ENCODE data around the gene ST7L. TPM values are rescaled to one million over a fixed set of nuclear protein-coding genes. Genes with fewer than 3 reads are reported as not detected.

The ST7L gene
- total and polyA plus RNA-seq, 2 of the 4 experiments (the other 2 are of a cell fraction), result 7.7 to 14.7 TPM

GRCh38 chr1:112527266-112528010 is 91.5 kb downstream of the ST7L start:
- H4K91ac ChIP-seq (ENCODE audit: insufficient read depth, low read depth, low read length), result peak overlapping the region; percentile 76
- peak overlapping the region; percentile 49 for H3K14ac ChIP-seq (replicated peaks; ENCODE audit: low read depth, low read length)
- no peak overlapping the region for H2AFZ ChIP-seq (replicated peaks; ENCODE audit: low read length, poor library complexity)
- peak overlapping the region; percentile 71 for H2BK120ac ChIP-seq (ENCODE audit: low read depth, low read length)
- peaks cover 0 to 3% of the 10 kb centered on the region in 2 experiments; a peak in 1 of 4 replicates for H3K79me1 ChIP-seq (ENCODE audit: low read depth in 1 of 2, low read length in 2 of 2)
- H3K9ac ChIP-seq (ENCODE audit: low read depth, low read length), result no peak overlapping the region
- H4K20me1 ChIP-seq (ENCODE audit: insufficient read depth, low read length), result no peaks in the 10 kb centered on the region
- intact Hi-C loops (cut with micrococcal nuclease) (no loop called here), in situ Hi-C loops (cut with MboI; ENCODE audit: low sequenced_read_pairs) (no loop called here), dilution Hi-C loops (cut with HindIII; ENCODE audit: low sequenced_read_pairs, unreplicated experiment) (no loop called here)
- ChIA-PET POLR2A (ENCODE audit: unreplicated experiment) (no interaction called here), CTCF (interaction anchor here (1.5 kb wide), 1 partner anchor 26 kb away, joined by 4 read pairs; no protein-coding TSS in a partner anchor)
- H2BK15ac ChIP-seq (ENCODE audit: low read depth, low read length), result peak overlapping the region; percentile 63; the same call in 2 of the 3 replicates
- DNase-seq (peak; percentile 61), ATAC-seq (ENCODE audit: low read depth) (peak; percentile 33)
- no peaks in the 10 kb centered on the region for H3K27me3 ChIP-seq (ENCODE audit: control insufficient read depth, insufficient read depth, low read length)
- peaks cover 16% of the 10 kb centered on the region for H3K9me1 ChIP-seq (ENCODE audit: insufficient read depth, low read length)
- H3K56ac ChIP-seq (ENCODE audit: extremely low read depth, insufficient read depth, low read length), result peak overlapping the region; percentile 11; the same call in 1 of the 2 replicates
- H3K18ac ChIP-seq (ENCODE audit: low read depth, low read length), result peak overlapping the region; percentile 84
- no CpG with 5 or more reads among the region's 4 CpGs for WGBS, 2 experiments (ENCODE audit: extremely low coverage in 2 of 2, insufficient read length in 1 of 2)
- H3K9me3 ChIP-seq (ENCODE audit: control insufficient read depth, insufficient read depth, low read length), result no peaks in the 10 kb centered on the region
- H3K36me3 ChIP-seq (ENCODE audit: control insufficient read depth, insufficient read depth, low read length), result peaks cover 12% of the 10 kb centered on the region
- H3K4ac ChIP-seq (ENCODE audit: low read depth, low read length), result peak overlapping the region; percentile 78
- peak overlapping the region; percentile 85 for H2BK20ac ChIP-seq (ENCODE audit: low read depth, low read length)
- H2AK5ac ChIP-seq (ENCODE audit: low read depth, low read length), result peak overlapping the region; percentile 59
- peak overlapping the region; percentile 51 for H3K4me2 ChIP-seq (ENCODE audit: low read depth, low read length)
- H3K27ac ChIP-seq (ENCODE audit: insufficient read depth, low read length), result peak overlapping the region; percentile 79
- peak overlapping the region; percentile 85 for H4K5ac ChIP-seq (ENCODE audit: low read depth, low read length)
- H3K23ac ChIP-seq (ENCODE audit: low read depth, low read length), result peak overlapping the region; percentile 25; the same call in 1 of the 2 replicates
- no TSS peak for BruUV-seq (replicated peaks)
- H3K4me1 ChIP-seq (ENCODE audit: control insufficient read depth, insufficient read depth, low read length), result peaks cover 36% of the 10 kb centered on the region
- H2BK5ac ChIP-seq (ENCODE audit: low read depth, low read length, poor library complexity, severe bottlenecking), result peak overlapping the region; percentile 81
- peak overlapping the region; percentile 30 for H2AK9ac ChIP-seq (replicated peaks; ENCODE audit: low read depth, low read length, poor library complexity)
- H3K4me3 ChIP-seq (ENCODE audit: insufficient read depth, low read depth, low read length), result no peak overlapping the region
- H4K8ac ChIP-seq (ENCODE audit: low read depth in 2 of 2, low read length in 2 of 2), result peak overlapping the region; percentile 17 to 36; a peak in 3 of 4 replicates
- no peak for TF ChIP-seq CHD1 (IDR thresholded peaks at IDR 0.05; ENCODE audit: low read depth, low read length)
- no peak for TF ChIP-seq CTCF (conservative IDR thresholded peaks at IDR 0.05; ENCODE audit: low read depth, low read length)
- no peak for TF ChIP-seq SMC3 (IDR thresholded peaks at IDR 0.05; ENCODE audit: low read depth, low read length)
- TF ChIP-seq RCOR1 (IDR thresholded peaks at IDR 0.05; ENCODE audit: insufficient replicate concordance, low read length), result no peak
- TF ChIP-seq RAD21 (IDR thresholded peaks at IDR 0.05; ENCODE audit: low read length), result no peak
- TF ChIP-seq POLR2A (IDR thresholded peaks at IDR 0.05; ENCODE audit: low read depth, low read length), result no peak
- no peak for TF ChIP-seq CEBPB (IDR thresholded peaks at IDR 0.05; ENCODE audit: low read depth, low read length)
- no peak for TF ChIP-seq MAZ (IDR thresholded peaks at IDR 0.05; ENCODE audit: borderline replicate concordance, low read depth, low read length)
- TF ChIP-seq RFX5 (IDR thresholded peaks at IDR 0.05; ENCODE audit: low read depth, low read length), result no peak
- no peak for TF ChIP-seq FOS (IDR thresholded peaks at IDR 0.05; ENCODE audit: low read depth, low read length)
- TF ChIP-seq BHLHE40 (IDR thresholded peaks at IDR 0.05; ENCODE audit: low read depth, low read length), result no peak
- no peak for TF ChIP-seq ELK1 (IDR thresholded peaks at IDR 0.05; ENCODE audit: borderline replicate concordance, low read depth, low read length)
- TF ChIP-seq NFE2L2 (IDR thresholded peaks at IDR 0.05; ENCODE audit: low read depth, low read length), result no peak
- no peak for TF ChIP-seq MXI1 (IDR thresholded peaks at IDR 0.05; ENCODE audit: borderline replicate concordance, low read depth, low read length)
- TF ChIP-seq MAFK (IDR thresholded peaks at IDR 0.05; ENCODE audit: low read depth, low read length), result no peak

Measured in IMR-90 (cell line).